ENCODE results near the gene MAP4K4. TPM values are rescaled to one million over a fixed set of nuclear protein-coding genes. Genes with fewer than 3 reads are reported as not detected.
A peak's percentile ranks its signal among the peaks of the same experiment; 100 is the strongest.

The MAP4K4 gene
- polyA plus RNA-seq, 3 donors = 5.3 to 66.9 (median 8.7) TPM

GRCh38 chr2:101788995-101789970, 91.8 kb downstream of the MAP4K4 start:
- H3K36me3 ChIP-seq (replicated peaks in 1 of 2; ENCODE audit: control insufficient read depth in 1 of 2, insufficient read depth in 2 of 2, low read length in 2 of 2) = peaks cover 5 to 21% of the 10 kb centered on the region in 2 donors
- no peaks in the 10 kb centered on the region for H3K4me1 ChIP-seq (ENCODE audit: control insufficient read depth in 1 of 2, insufficient read depth in 2 of 2, low read length in 2 of 2)
- no peaks in the 10 kb centered on the region for H3K9me3 Mint-ChIP-seq
- peaks cover 34% of the 10 kb centered on the region for H3K4me1 Mint-ChIP-seq
- no peak overlapping the region for H3K4me3 ChIP-seq (replicated peaks in 1 of 3; ENCODE audit: low read depth in 2 of 3, low read length in 3 of 3)
- no peak overlapping the region for H2AFZ ChIP-seq (ENCODE audit: insufficient read depth, low read depth, low read length, poor library complexity, severe bottlenecking)
- H4K20me1 ChIP-seq (ENCODE audit: insufficient read depth, low read length) = peaks cover 99% of the 10 kb centered on the region
- no peak overlapping the region for H3K4me3 Mint-ChIP-seq
- H3K27ac ChIP-seq (ENCODE audit: low read depth in 1 of 2, low read length in 2 of 2) = no peak overlapping the region
- peaks cover 21% of the 10 kb centered on the region in 2 donors for H3K36me3 Mint-ChIP-seq
- WGBS (ENCODE audit: insufficient coverage) = 100% methylated on average over 1 of the region's 4 CpGs
- peak overlapping the region in 1 of 7 donors; percentile 36 for H3K27ac Mint-ChIP-seq
- no peak overlapping the region for H3K9ac ChIP-seq (ENCODE audit: insufficient read depth, low read length, poor library complexity, severe bottlenecking)
- peaks cover 0 to 2% (median 0%) of the 10 kb centered on the region in 3 donors for H3K27me3 Mint-ChIP-seq (ENCODE audit: low read depth in 3 of 3)
- TF ChIP-seq CTCF (IDR thresholded peaks at IDR 0.05) = no peak
- no peak for DNase-seq
- H3K27me3 ChIP-seq (ENCODE audit: control insufficient read depth in 2 of 2, insufficient read depth in 2 of 2, low read length in 2 of 2) = no peaks in the 10 kb centered on the region
- no peak overlapping the region for H3K4me2 ChIP-seq (replicated peaks; ENCODE audit: extremely low read depth, low read length, poor library complexity, severe bottlenecking)
- intact Hi-C loops (cut with micrococcal nuclease) = no loop called here
- no peaks in the 10 kb centered on the region for H3K9me3 ChIP-seq (replicated peaks in 1 of 2; ENCODE audit: control insufficient read depth in 1 of 2, insufficient read depth in 1 of 2, low read length in 2 of 2)
- peaks cover 95% of the 10 kb centered on the region for H3K79me2 ChIP-seq (ENCODE audit: insufficient read depth, low read length)

DNA sequence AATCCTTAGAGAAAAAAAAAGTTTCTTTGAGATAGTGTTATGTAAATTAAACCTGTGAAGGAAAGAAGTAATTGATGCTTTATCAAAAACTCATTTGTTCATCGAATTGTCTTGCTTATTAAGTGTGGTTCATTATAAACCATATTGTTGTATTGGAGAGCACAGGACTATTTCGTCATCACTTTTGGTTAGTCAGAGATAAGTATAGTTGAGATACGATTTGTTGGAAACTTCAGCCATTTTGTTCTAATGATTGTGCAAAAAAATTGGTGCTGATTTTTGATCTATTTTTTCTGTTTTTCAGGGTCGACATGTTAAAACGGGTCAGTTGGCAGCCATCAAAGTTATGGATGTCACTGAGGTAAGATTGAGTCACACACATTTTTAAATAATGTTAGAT, 92.9 kb downstream of the MAP4K4 start:
- no peak overlapping the region for H3K27ac Mint-ChIP-seq

More for the DNA sequence above, 92.9 kb downstream of the MAP4K4 start:
- no peak overlapping the region for H3K4me3 ChIP-seq (replicated peaks in 1 of 3; ENCODE audit: low read depth in 2 of 3, low read length in 3 of 3)
- peaks cover 21 to 23% of the 10 kb centered on the region in 2 donors for H3K36me3 Mint-ChIP-seq
- no peak overlapping the region for H3K9ac ChIP-seq (ENCODE audit: insufficient read depth, low read length, poor library complexity, severe bottlenecking)
- peaks cover 0 to 2% (median 0%) of the 10 kb centered on the region in 3 donors for H3K27me3 Mint-ChIP-seq (ENCODE audit: low read depth in 3 of 3)
- H3K27me3 ChIP-seq (ENCODE audit: control insufficient read depth in 2 of 2, insufficient read depth in 2 of 2, low read length in 2 of 2) = no peaks in the 10 kb centered on the region
- peaks cover 99% of the 10 kb centered on the region for H4K20me1 ChIP-seq (ENCODE audit: insufficient read depth, low read length)
- no peaks in the 10 kb centered on the region for H3K9me3 ChIP-seq (replicated peaks in 1 of 2; ENCODE audit: control insufficient read depth in 1 of 2, insufficient read depth in 1 of 2, low read length in 2 of 2)
- peaks cover 35% of the 10 kb centered on the region for H3K4me1 Mint-ChIP-seq
- 60% methylated on average over 2 of the region's 5 CpGs for WGBS (ENCODE audit: insufficient coverage)
- H2AFZ ChIP-seq (ENCODE audit: insufficient read depth, low read depth, low read length, poor library complexity, severe bottlenecking) = no peak overlapping the region
- no peak overlapping the region for H3K4me2 ChIP-seq (replicated peaks; ENCODE audit: extremely low read depth, low read length, poor library complexity, severe bottlenecking)
- intact Hi-C loops (cut with micrococcal nuclease) = no loop called here
- no peaks in the 10 kb centered on the region for H3K4me1 ChIP-seq (ENCODE audit: control insufficient read depth in 1 of 2, insufficient read depth in 2 of 2, low read length in 2 of 2)
- no peaks in the 10 kb centered on the region for H3K9me3 Mint-ChIP-seq
- H3K79me2 ChIP-seq (ENCODE audit: insufficient read depth, low read length) = peaks cover 95% of the 10 kb centered on the region
- no peak overlapping the region for H3K4me3 Mint-ChIP-seq
- TF ChIP-seq CTCF (IDR thresholded peaks at IDR 0.05) = no peak
- H3K27ac ChIP-seq (ENCODE audit: low read depth in 1 of 2, low read length in 2 of 2) = no peak overlapping the region
- DNase-seq = no peak
- peaks cover 5 to 21% of the 10 kb centered on the region in 2 donors for H3K36me3 ChIP-seq (replicated peaks in 1 of 2; ENCODE audit: control insufficient read depth in 1 of 2, insufficient read depth in 2 of 2, low read length in 2 of 2)
